BLaER1 treated with 17β-estradiol and CSF1 and Interleukin-3, amounts not matched to agents 10 nM and 100 nM (cell line): Measurements from ENCODE around the gene TMBIM6.
"Not testable (repeated sequence)": the region's sequence is repeated elsewhere in the genome, so short reads cannot be mapped to it uniquely, and the experiment has no call there.

Experiments used
- H3K27ac ChIP-seq, 11 experiments: shearing (Covaris generic); formaldehyde crosslinking; 2 replicates each; pipeline ENCODE4 v1.8.1; 2022
- H3K27me3 ChIP-seq, 11 experiments: shearing (Covaris generic); formaldehyde crosslinking; 2 replicates each; pipeline ENCODE4 v1.8.1; 2022
- H3K36me3 ChIP-seq, 11 experiments: shearing (Covaris generic); formaldehyde crosslinking; 2 replicates each; pipeline ENCODE4 v1.8.1; 2022
- H3K4me1 ChIP-seq, 10 experiments: shearing (Covaris generic); formaldehyde crosslinking; 2 replicates each; pipeline ENCODE4 v1.8.1; 2022
- H3K4me2 ChIP-seq, 11 experiments: shearing (Covaris generic); formaldehyde crosslinking; 2 replicates each; pipeline ENCODE4 v1.8.1; 2022
- H3K4me3 ChIP-seq, 10 experiments: shearing (Covaris generic); formaldehyde crosslinking; 2 replicates each; pipeline ENCODE4 v1.8.1; 2022
- H3K9ac ChIP-seq, 11 experiments: shearing (Covaris generic); formaldehyde crosslinking; 2 replicates each; pipeline ENCODE4 v1.8.1; 2022
- H3K9me3 ChIP-seq, 11 experiments: shearing (Covaris generic); formaldehyde crosslinking; replicated peaks in 1 of 11; 2 replicates each; pipeline ENCODE4 v1.8.1; 2022
- H4K20me1 ChIP-seq, 11 experiments: shearing (Covaris generic); formaldehyde crosslinking; 2 replicates each; pipeline ENCODE4 v1.8.1; 2022
- Cebpa-rat ChIP-seq, 11 experiments: shearing (Covaris generic); IDR thresholded peaks; 2 replicates each; pipeline ENCODE4 v1.8.1; 2022

TMBIM6 gene

GRCh38 chr12:49762468-49762847 lies 21.1 kb downstream of the TMBIM6 start:
- TF ChIP-seq Cebpa-rat (IDR thresholded peaks at IDR 0.05) = no peak
- Histone ChIP-seq H3K27me3 (no peaks in the 10 kb centered on the region), H3K4me3 (no peak overlapping the region), H4K20me1 (peaks cover 16 to 91% (median 56%) of the 10 kb centered on the region in 11 experiments; a peak in 21 of 22 replicates), H3K4me2 (peak overlapping the region; percentile 42 to 76 (median 69)), H3K27ac (peak overlapping the region in 5 of 11 experiments; percentile 17 to 31 (median 21); a peak in 5 of 22 replicates), H3K36me3 (peaks cover 82 to 91% (median 88%) of the 10 kb centered on the region in 11 experiments), H3K4me1 (peaks cover 18 to 46% (median 37%) of the 10 kb centered on the region in 10 experiments), H3K9ac (peak overlapping the region in 1 of 11 experiments; percentile 15; a peak in 1 of 22 replicates), H3K9me3 (no peaks in the 10 kb centered on the region)

- H3K4me3 ChIP-seq = no peak overlapping the region
- no peak for TF ChIP-seq Cebpa-rat (IDR thresholded peaks at IDR 0.05)
Measured at GRCh38 chr12:49763006-49763591, 21.7 kb downstream of the TMBIM6 start.

GRCh38 chr12:49764126-49764525 lies 22.8 kb downstream of the TMBIM6 start:
- TF ChIP-seq Cebpa-rat (IDR thresholded peaks at IDR 0.05) = no peak
- Histone ChIP-seq H3K27me3 (no peaks in the 10 kb centered on the region), H3K4me1 (peaks cover 18 to 46% (median 37%) of the 10 kb centered on the region in 10 experiments), H3K4me3 (no peak overlapping the region), H3K4me2 (peak overlapping the region in 3 of 11 experiments; percentile 73 to 76 (median 76); a peak in 5 of 22 replicates), H3K36me3 (peaks cover 66 to 74% (median 71%) of the 10 kb centered on the region in 11 experiments), H4K20me1 (peaks cover 11 to 75% (median 42%) of the 10 kb centered on the region in 11 experiments; a peak in 21 of 22 replicates), H3K9ac (no peak overlapping the region; a peak in 1 of 22 replicates), H3K27ac (no peak overlapping the region), H3K9me3 (no peaks in the 10 kb centered on the region)

More at GRCh38 chr12:49763006-49763591, 21.7 kb downstream of the TMBIM6 start:
- no peaks in the 10 kb centered on the region for H3K9me3 ChIP-seq
- peak overlapping the region in 1 of 11 experiments; percentile 15; a peak in 1 of 22 replicates for H3K9ac ChIP-seq
- no peaks in the 10 kb centered on the region for H3K27me3 ChIP-seq
- peaks cover 18 to 46% (median 37%) of the 10 kb centered on the region in 10 experiments for H3K4me1 ChIP-seq
- peak overlapping the region in 6 of 11 experiments; percentile 7 to 50 (median 30); a peak in 5 of 22 replicates for H3K27ac ChIP-seq
- H3K4me2 ChIP-seq = peak overlapping the region; percentile 42 to 76 (median 69); a peak in 21 of 22 replicates
- peaks cover 76 to 85% (median 81%) of the 10 kb centered on the region in 11 experiments for H3K36me3 ChIP-seq
- H4K20me1 ChIP-seq = peaks cover 11 to 85% (median 51%) of the 10 kb centered on the region in 11 experiments; a peak in 21 of 22 replicates

- no peaks in the 10 kb centered on the region for H3K27me3 ChIP-seq
- H3K27ac ChIP-seq = no peak overlapping the region
- TF ChIP-seq Cebpa-rat (IDR thresholded peaks at IDR 0.05) = no peak
- H3K4me1 ChIP-seq = peaks cover 19 to 37% (median 33%) of the 10 kb centered on the region in 10 experiments
- peaks cover 11 to 57% (median 32%) of the 10 kb centered on the region in 11 experiments; a peak in 21 of 22 replicates for H4K20me1 ChIP-seq
- H3K4me2 ChIP-seq = no peak overlapping the region
- no peak overlapping the region for H3K9ac ChIP-seq
- H3K36me3 ChIP-seq = peaks cover 46 to 55% (median 51%) of the 10 kb centered on the region in 11 experiments
- H3K4me3 ChIP-seq = no peak overlapping the region
- H3K9me3 ChIP-seq = no peaks in the 10 kb centered on the region
Measured at GRCh38 chr12:49766115-49766455, 24.7 kb downstream of the TMBIM6 start.

GRCh38 chr12:49767333-49767732 lies 26.0 kb downstream of the TMBIM6 start:
- Histone ChIP-seq H3K9me3 (no peaks in the 10 kb centered on the region), H3K36me3 (peaks cover 34 to 42% (median 39%) of the 10 kb centered on the region in 11 experiments), H3K27me3 (no peaks in the 10 kb centered on the region), H3K27ac (no peak overlapping the region), H3K4me1 (peaks cover 13 to 25% (median 21%) of the 10 kb centered on the region in 10 experiments), H3K4me3 (no peak overlapping the region), H3K9ac (no peak overlapping the region), H3K4me2 (no peak overlapping the region), H4K20me1 (peaks cover 7 to 44% (median 19%) of the 10 kb centered on the region in 11 experiments; a peak in 20 of 22 replicates)
- no peak for TF ChIP-seq Cebpa-rat (IDR thresholded peaks at IDR 0.05)

GRCh38 chr12:49773102-49773501 lies 31.7 kb downstream of the TMBIM6 start:
- H3K9ac ChIP-seq, H3K4me2 ChIP-seq: not testable (repeated sequence)
- peak overlapping the region in 1 of 11 experiments; percentile 41; a peak in 1 of 22 replicates for H3K27ac ChIP-seq

GRCh38 chr12:49776413-49776812 lies 35.1 kb downstream of the TMBIM6 start:
- peak overlapping the region in 4 of 11 experiments; percentile 22 to 30 (median 26); a peak in 3 of 22 replicates for H3K9ac ChIP-seq
- no peaks in the 10 kb centered on the region for H3K36me3 ChIP-seq
- no peaks in the 10 kb centered on the region for H3K27me3 ChIP-seq
- H3K4me2 ChIP-seq = peak overlapping the region in 10 of 11 experiments; percentile 17 to 72 (median 41); a peak in 17 of 22 replicates
- no peaks in the 10 kb centered on the region for H4K20me1 ChIP-seq
- H3K27ac ChIP-seq = peak overlapping the region in 3 of 11 experiments; percentile 1 to 36 (median 32); a peak in 1 of 22 replicates
- peaks cover 0 to 20% (median 0%) of the 10 kb centered on the region in 11 experiments; a peak in 6 of 22 replicates for H3K9me3 ChIP-seq
- H3K4me3 ChIP-seq = no peak overlapping the region
- peaks cover 6 to 16% (median 11%) of the 10 kb centered on the region in 10 experiments for H3K4me1 ChIP-seq
- peak in 3 of 11 experiments; percentile 60 to 83 (median 72); a peak in 3 of 22 replicates for TF ChIP-seq Cebpa-rat (IDR thresholded peaks at IDR 0.05)

More at GRCh38 chr12:49773102-49773501, 31.7 kb downstream of the TMBIM6 start:
- H3K4me3 ChIP-seq, H3K36me3 ChIP-seq, H3K27me3 ChIP-seq, H3K9me3 ChIP-seq, H4K20me1 ChIP-seq: not testable (repeated sequence)
- peaks cover 6 to 19% (median 12%) of the 10 kb centered on the region in 10 experiments for H3K4me1 ChIP-seq

- peak overlapping the region in 10 of 11 experiments; percentile 17 to 72 (median 41); a peak in 17 of 22 replicates for H3K4me2 ChIP-seq
- H3K27me3 ChIP-seq = no peaks in the 10 kb centered on the region
- H3K9ac ChIP-seq = peak overlapping the region in 4 of 11 experiments; percentile 0 to 30 (median 26); a peak in 2 of 22 replicates
- H3K4me3 ChIP-seq = no peak overlapping the region
- H4K20me1 ChIP-seq = no peaks in the 10 kb centered on the region
- peak overlapping the region in 3 of 11 experiments; percentile 1 to 36 (median 32); a peak in 2 of 22 replicates for H3K27ac ChIP-seq
- TF ChIP-seq Cebpa-rat (IDR thresholded peaks at IDR 0.05) = no peak
- H3K9me3 ChIP-seq = peaks cover 0 to 20% (median 0%) of the 10 kb centered on the region in 11 experiments; a peak in 6 of 22 replicates
- H3K4me1 ChIP-seq = peaks cover 6 to 16% (median 11%) of the 10 kb centered on the region in 10 experiments
- H3K36me3 ChIP-seq = no peaks in the 10 kb centered on the region
Measured at GRCh38 chr12:49776858-49777257, 35.5 kb downstream of the TMBIM6 start.

- no peak for TF ChIP-seq Cebpa-rat (IDR thresholded peaks at IDR 0.05)
- H3K9ac ChIP-seq = 0 out of 22 replicates have a peak overlapping the region, but pooled peaks of 1 of the 11 experiments have one; percentile 25
- H3K4me1 ChIP-seq = peaks cover 6 to 16% (median 11%) of the 10 kb centered on the region in 10 experiments
- no peaks in the 10 kb centered on the region for H3K36me3 ChIP-seq
- H4K20me1 ChIP-seq = no peaks in the 10 kb centered on the region
- H3K27ac ChIP-seq = no peak overlapping the region; a peak in 1 of 22 replicates
- no peaks in the 10 kb centered on the region for H3K27me3 ChIP-seq
- peaks cover 0 to 20% (median 0%) of the 10 kb centered on the region in 11 experiments; a peak in 6 of 22 replicates for H3K9me3 ChIP-seq
- H3K4me2 ChIP-seq = peak overlapping the region in 4 of 11 experiments; percentile 41 to 63 (median 45); a peak in 6 of 22 replicates
- no peak overlapping the region for H3K4me3 ChIP-seq
Measured at GRCh38 chr12:49777341-49777740, 36.0 kb downstream of the TMBIM6 start.
